Pulmonary artery endothelial cell (primary cell): Measurements from ENCODE around the gene SPATA32. TPM values are rescaled to one million over a fixed set of nuclear protein-coding genes. Genes with fewer than 3 reads are reported as not detected.
"Not testable (repeated sequence)": the region's sequence is repeated elsewhere in the genome, so short reads cannot be mapped to it uniquely, and the experiment has no call there.

Experiments used
- DNase-seq: peaks from one replicate; pipeline ENCODE4 v3.0.0-alpha.2; 2011; ENCODE audit warnings: low read depth, low spot score
- total RNA-seq: library from RNA; depleted of rRNA; stranded (reverse); fragments of >200 nt; gene quantifications from 2 replicates; pipeline ENCODE4 v1.2.3, GENCODE V29; 2014

SPATA32 gene
- total RNA-seq: not detected in 2 replicates

- DNase-seq: no peak
These were observed at the start of gene SPATA32 for GRCh38 chr17:45261577-45262515. Gene SPATA32 (minus strand): TSS chr17:45262094. CDS start chr17:45262016, 78 bp downstream.

GRCh38 chr17:45311401-45311759, 49.5 kb upstream of the SPATA32 start:
- no peak for DNase-seq

GRCh38 chr17:45310380-45311324, 48.8 kb upstream of the SPATA32 start:
- no peak for DNase-seq

- DNase-seq: no peak
These were observed 47.5 kb upstream of the SPATA32 start for GRCh38 chr17:45309400-45309799.

- no peak for DNase-seq
These were observed 46.9 kb upstream of the SPATA32 start for GRCh38 chr17:45308840-45309239.

GRCh38 chr17:45308016-45308365, 46.1 kb upstream of the SPATA32 start:
- no peak for DNase-seq

GRCh38 chr17:45307290-45308015, 45.6 kb upstream of the SPATA32 start:
- peak; percentile 52 for DNase-seq

- no peak for DNase-seq
These were observed 44.7 kb upstream of the SPATA32 start for GRCh38 chr17:45306623-45307022.

GRCh38 chr17:45306094-45306493, 44.2 kb upstream of the SPATA32 start:
- no peak for DNase-seq

- no peak for DNase-seq
These were observed 43.7 kb upstream of the SPATA32 start for GRCh38 chr17:45305530-45306087.

- no peak for DNase-seq
These were observed 40.8 kb upstream of the SPATA32 start for GRCh38 chr17:45302649-45303173.

GRCh38 chr17:45302220-45302619, 40.3 kb upstream of the SPATA32 start:
- not testable (repeated sequence) for DNase-seq

- DNase-seq: no peak
These were observed 39.8 kb upstream of the SPATA32 start for GRCh38 chr17:45301674-45302073.

- DNase-seq: no peak
These were observed 38.3 kb upstream of the SPATA32 start for GRCh38 chr17:45300060-45300751.

GRCh38 chr17:45299361-45299760, 37.5 kb upstream of the SPATA32 start:
- no peak for DNase-seq

- DNase-seq: no peak
These were observed 36.8 kb upstream of the SPATA32 start for GRCh38 chr17:45298546-45299285.

GRCh38 chr17:45296833-45297124, 34.9 kb upstream of the SPATA32 start:
- DNase-seq: no peak

- DNase-seq: peak; percentile 33
These were observed 34.3 kb upstream of the SPATA32 start for GRCh38 chr17:45296003-45296832.

GRCh38 chr17:45294506-45294905, 32.6 kb upstream of the SPATA32 start:
- peak; percentile 32 for DNase-seq
